ENCODE measurements around the gene MBNL1.

Gene MBNL1

DNA sequence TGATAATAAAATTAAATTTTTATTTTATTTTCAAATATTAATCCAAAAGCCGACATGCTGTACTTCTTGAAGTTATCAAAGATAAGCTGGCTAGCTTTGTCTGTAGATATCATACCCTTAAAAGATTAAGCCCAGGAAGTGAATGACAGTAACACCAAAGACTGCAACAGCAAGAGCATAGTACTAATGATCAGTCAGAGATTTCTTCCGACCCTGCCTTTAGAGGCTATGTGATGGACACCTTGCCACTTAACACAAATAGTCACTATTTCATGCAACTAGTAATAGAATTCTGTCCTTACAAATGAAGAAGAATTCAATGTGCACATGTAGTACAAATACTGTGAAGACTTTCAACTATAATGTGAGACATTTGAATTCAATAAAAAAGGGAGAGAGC, 9.3 kb upstream of the MBNL1 start:
- TF ChIP-seq, protein P1, sequence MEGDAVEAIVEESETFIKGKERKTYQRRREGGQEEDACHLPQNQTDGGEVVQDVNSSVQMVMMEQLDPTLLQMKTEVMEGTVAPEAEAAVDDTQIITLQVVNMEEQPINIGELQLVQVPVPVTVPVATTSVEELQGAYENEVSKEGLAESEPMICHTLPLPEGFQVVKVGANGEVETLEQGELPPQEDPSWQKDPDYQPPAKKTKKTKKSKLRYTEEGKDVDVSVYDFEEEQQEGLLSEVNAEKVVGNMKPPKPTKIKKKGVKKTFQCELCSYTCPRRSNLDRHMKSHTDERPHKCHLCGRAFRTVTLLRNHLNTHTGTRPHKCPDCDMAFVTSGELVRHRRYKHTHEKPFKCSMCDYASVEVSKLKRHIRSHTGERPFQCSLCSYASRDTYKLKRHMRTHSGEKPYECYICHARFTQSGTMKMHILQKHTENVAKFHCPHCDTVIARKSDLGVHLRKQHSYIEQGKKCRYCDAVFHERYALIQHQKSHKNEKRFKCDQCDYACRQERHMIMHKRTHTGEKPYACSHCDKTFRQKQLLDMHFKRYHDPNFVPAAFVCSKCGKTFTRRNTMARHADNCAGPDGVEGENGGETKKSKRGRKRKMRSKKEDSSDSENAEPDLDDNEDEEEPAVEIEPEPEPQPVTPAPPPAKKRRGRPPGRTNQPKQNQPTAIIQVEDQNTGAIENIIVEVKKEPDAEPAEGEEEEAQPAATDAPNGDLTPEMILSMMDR (IDR thresholded peaks at IDR 0.05; ENCODE audit: extremely low read depth, missing control alignments) = no peak
- no peak for DNase-seq (ENCODE audit: low spot score)

DNA sequence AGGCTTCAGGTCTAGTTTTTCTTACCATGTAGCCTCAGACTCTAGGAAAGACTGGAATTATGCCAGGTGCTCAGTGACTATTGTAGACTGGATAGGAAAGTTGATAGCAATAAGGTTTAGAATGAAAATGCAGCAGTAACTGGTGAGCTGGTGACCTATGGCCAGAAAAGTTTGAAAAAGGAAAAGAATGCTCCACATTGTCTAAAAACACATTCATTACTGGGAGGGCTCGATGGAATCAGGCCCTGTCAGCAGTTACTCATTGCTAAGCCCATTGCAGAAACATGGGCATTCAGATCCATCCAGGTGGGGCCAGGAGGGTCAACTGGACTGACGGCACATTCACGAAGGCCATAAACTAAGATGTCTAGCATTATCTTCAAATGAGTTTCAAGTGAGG, 8.7 kb upstream of the MBNL1 start:
- TF ChIP-seq, protein P1 (IDR thresholded peaks at IDR 0.05; ENCODE audit: extremely low read depth, missing control alignments) = no peak
- DNase-seq (ENCODE audit: low spot score) = no peak

GRCh38 chr3:152260529-152260928, 8.2 kb upstream of the MBNL1 start:
- no peak for DNase-seq (ENCODE audit: low spot score)
- TF ChIP-seq, protein P1 (IDR thresholded peaks at IDR 0.05; ENCODE audit: extremely low read depth, missing control alignments) = no peak

GRCh38 chr3:152261329-152261728, 7.4 kb upstream of the MBNL1 start:
- TF ChIP-seq, protein P1 (IDR thresholded peaks at IDR 0.05; ENCODE audit: extremely low read depth, missing control alignments) = no peak
- DNase-seq (ENCODE audit: low spot score) = no peak

DNA sequence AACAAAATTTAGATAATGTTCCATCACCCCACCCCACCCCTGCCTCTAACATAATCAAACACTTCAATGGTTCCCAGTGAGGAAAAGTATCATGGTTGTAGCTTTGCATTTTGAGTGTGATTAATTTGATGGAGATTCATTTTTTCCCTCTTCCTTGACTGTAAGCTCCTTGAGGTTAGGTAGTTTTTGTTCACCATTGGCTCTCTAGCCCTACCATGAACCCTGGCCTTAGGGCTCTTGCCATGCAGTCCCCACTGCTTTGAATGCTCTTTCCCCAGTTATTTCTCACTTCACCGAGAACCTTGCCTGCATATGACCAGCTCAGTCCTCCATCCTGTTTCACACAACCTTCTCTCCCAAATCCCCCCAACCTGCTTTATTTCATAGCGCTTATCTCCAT, 5.0 kb upstream of the MBNL1 start:
- TF ChIP-seq, protein P1 (IDR thresholded peaks at IDR 0.05; ENCODE audit: extremely low read depth, missing control alignments) = no peak
- no peak for DNase-seq (ENCODE audit: low spot score)

DNA sequence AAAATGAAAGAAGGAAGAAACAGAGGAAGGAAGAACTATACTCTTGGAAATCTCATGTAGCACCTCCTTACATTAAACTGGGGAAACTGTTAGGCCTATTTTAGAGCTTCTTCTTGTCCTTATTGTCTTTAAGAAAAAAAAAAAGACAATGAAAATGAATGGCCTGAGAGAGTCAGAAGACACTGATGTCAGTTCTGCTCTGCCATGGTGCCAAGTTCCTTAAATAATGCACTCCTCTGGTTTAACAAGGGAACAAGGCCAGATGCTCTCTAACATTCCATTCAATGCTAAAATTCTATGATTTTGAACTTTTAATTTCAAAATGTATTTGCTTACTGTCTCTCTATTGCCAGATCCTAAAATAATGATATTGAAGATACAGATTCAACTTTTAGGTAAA, 4.4 kb upstream of the MBNL1 start:
- TF ChIP-seq, protein P1 (IDR thresholded peaks at IDR 0.05; ENCODE audit: extremely low read depth, missing control alignments) = no peak

DNA sequence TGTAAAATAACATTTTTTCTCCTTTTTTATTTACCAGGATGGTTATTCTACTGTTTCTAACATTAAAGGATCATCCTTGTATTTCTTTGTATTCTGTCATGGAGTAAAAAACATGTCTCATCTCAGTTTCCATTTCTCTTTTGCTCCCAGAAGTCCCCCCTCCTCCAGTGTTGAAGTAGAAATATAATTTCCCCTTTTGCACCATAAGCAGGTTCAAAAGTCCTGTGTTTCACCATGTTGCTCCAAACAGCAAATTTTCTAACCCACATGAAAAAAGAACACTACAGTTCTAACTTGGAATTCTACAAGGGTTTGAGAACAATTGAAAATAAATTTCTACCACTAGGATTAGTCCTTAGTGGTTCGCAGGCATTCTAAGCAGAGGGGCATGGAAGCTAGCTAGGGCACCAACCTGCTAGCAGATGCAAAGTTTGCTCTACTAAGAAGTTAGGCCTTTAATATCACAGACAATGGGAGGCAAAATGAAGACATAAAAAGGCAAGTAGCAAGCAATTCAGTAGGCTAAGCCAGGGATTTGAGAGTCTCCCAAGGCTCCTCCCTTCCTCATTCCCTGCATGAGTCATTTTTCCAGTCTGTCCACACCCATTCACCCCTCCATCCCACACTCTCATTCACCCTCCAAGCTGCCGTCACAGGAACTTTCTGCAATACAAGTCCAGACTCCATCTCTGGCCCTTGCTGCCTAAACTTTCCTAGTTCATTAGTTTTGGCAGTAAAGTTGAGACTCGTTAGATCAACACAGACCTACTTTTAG, 2.3 kb upstream of the MBNL1 start:
- TF ChIP-seq, protein P1 (IDR thresholded peaks at IDR 0.05; ENCODE audit: extremely low read depth, missing control alignments) = no peak
- no peak for DNase-seq (ENCODE audit: low spot score)

More for the DNA sequence above, 4.4 kb upstream of the MBNL1 start:
- no peak for DNase-seq (ENCODE audit: low spot score)
